Fibroblast of skin of right biceps (primary cell): ENCODE results near the gene RPRD1B.

Experiments used
- DNase-seq: peaks from one replicate; pipeline ENCODE4 v3.0.0-alpha.2; 2013

RPRD1B gene

GRCh38 chr20:38137441-38138037 lies 104.0 kb downstream of the RPRD1B start:
- DNase-seq, result no peak

- DNase-seq, result no peak
These were observed 104.7 kb downstream of the RPRD1B start for GRCh38 chr20:38138086-38138778.

GRCh38 chr20:38139156-38139912 lies 105.8 kb downstream of the RPRD1B start:
- no peak for DNase-seq

GRCh38 chr20:38139977-38140753 lies 106.6 kb downstream of the RPRD1B start:
- DNase-seq, result no peak

GRCh38 chr20:38141204-38141888 lies 107.8 kb downstream of the RPRD1B start:
- no peak for DNase-seq
